Karpas-422 (cell line): Measurements from ENCODE around the gene EEF1AKMT3. TPM values are rescaled to one million over a fixed set of nuclear protein-coding genes. Genes with fewer than 3 reads are reported as not detected.
A peak's percentile ranks its signal among the peaks of the same experiment; 100 is the strongest.
"Not testable (repeated sequence)": the region's sequence is repeated elsewhere in the genome, so short reads cannot be mapped to it uniquely, and the experiment has no call there.

Source experiments
- DNase-seq: peaks from one replicate; pipeline ENCODE4 v3.0.0-alpha.2; 2015
- H2AFZ ChIP-seq: fragments of 200-600 bp; sonication (generic); 2 replicates; pipeline ENCODE4 v1.6.1; 2014; ENCODE audit warnings: antibody characterized with exemption, low read length, mixed read lengths
- H3K27ac ChIP-seq: fragments of 200-600 bp; sonication (generic); 2 replicates; pipeline ENCODE4 v1.5.1; 2014; ENCODE audit warnings: mild to moderate bottlenecking, low read length, moderate library complexity
- H3K27me3 ChIP-seq: fragments of 200-600 bp; sonication (generic); 2 replicates; pipeline ENCODE4 v1.6.1; 2014; ENCODE audit warnings: low read length, mixed read lengths
- H3K36me3 ChIP-seq: fragments of 200-600 bp; sonication (generic); 2 replicates; pipeline ENCODE4 v1.6.1; 2014; ENCODE audit warnings: low read length, mixed read lengths; ENCODE audit not compliant: insufficient read depth
- H3K4me1 ChIP-seq: fragments of 200-600 bp; sonication (generic); 2 replicates; pipeline ENCODE4 v1.6.1; 2014; ENCODE audit warnings: mild to moderate bottlenecking, low read length, mixed read lengths
- H3K4me2 ChIP-seq: fragments of 200-600 bp; sonication (generic); 2 replicates; pipeline ENCODE4 v1.6.1; 2014; ENCODE audit warnings: low read length, low read depth, mild to moderate bottlenecking; ENCODE audit not compliant: poor library complexity, severe bottlenecking
- H3K4me3 ChIP-seq: fragments of 200-600 bp; sonication (generic); 2 replicates; pipeline ENCODE4 v1.5.1; 2014; ENCODE audit warnings: mild to moderate bottlenecking, antibody characterized with exemption, low read length, mixed read lengths
- H3K79me2 ChIP-seq: fragments of 200-600 bp; sonication (generic); 2 replicates; pipeline ENCODE4 v1.6.1; 2014; ENCODE audit warnings: mild to moderate bottlenecking, low read length, mixed read lengths
- H3K9ac ChIP-seq: fragments of 200-600 bp; sonication (generic); 2 replicates; pipeline ENCODE4 v1.6.0; 2014; ENCODE audit warnings: low read length
- H3K9me2 ChIP-seq: fragments of 200-600 bp; sonication (generic), shearing (Covaris generic); replicated peaks from 2 replicates; pipeline ENCODE4 v1.6.0; 2014; ENCODE audit warnings: mild to moderate bottlenecking, low read length, moderate library complexity; ENCODE audit not compliant: insufficient read depth
- H3K9me3 ChIP-seq: fragments of 300-700, 200-600 bp; sonication (generic); 2 replicates; pipeline ENCODE4 v1.6.1; 2014; ENCODE audit warnings: low read length, mixed read lengths
- H4K20me1 ChIP-seq: fragments of 200-600 bp; sonication (generic); 2 replicates; pipeline ENCODE4 v1.6.1; 2014; ENCODE audit warnings: mild to moderate bottlenecking, antibody characterized with exemption, low read length, low read depth; ENCODE audit not compliant: insufficient read depth
- total RNA-seq: library from RNA; depleted of rRNA; stranded (reverse); fragments of >200 nt; shearing (Covaris generic); gene quantifications from 2 replicates; pipeline ENCODE4 v1.2.3, GENCODE V29; 2014; ENCODE audit warnings: low replicate concordance

Gene EEF1AKMT3
- total RNA-seq, 1 experiment from 2014 or later, result 5.5 TPM

GRCh38 chr12:57813971-57814772 is 41.8 kb downstream of the EEF1AKMT3 start:
- Histone ChIP-seq H3K4me2 (no peak overlapping the region), H3K27ac (no peak overlapping the region), H3K79me2 (no peaks in the 10 kb centered on the region), H3K4me3 (no peak overlapping the region), H3K9me2 (no peaks in the 10 kb centered on the region), H4K20me1 (no peaks in the 10 kb centered on the region), H3K27me3 (no peaks in the 10 kb centered on the region), H3K4me1 (peaks cover 6% of the 10 kb centered on the region), H3K36me3 (no peaks in the 10 kb centered on the region), H2AFZ (no peak overlapping the region), H3K9ac (no peak overlapping the region), H3K9me3 (no peaks in the 10 kb centered on the region)
- no peak for DNase-seq

DNA sequence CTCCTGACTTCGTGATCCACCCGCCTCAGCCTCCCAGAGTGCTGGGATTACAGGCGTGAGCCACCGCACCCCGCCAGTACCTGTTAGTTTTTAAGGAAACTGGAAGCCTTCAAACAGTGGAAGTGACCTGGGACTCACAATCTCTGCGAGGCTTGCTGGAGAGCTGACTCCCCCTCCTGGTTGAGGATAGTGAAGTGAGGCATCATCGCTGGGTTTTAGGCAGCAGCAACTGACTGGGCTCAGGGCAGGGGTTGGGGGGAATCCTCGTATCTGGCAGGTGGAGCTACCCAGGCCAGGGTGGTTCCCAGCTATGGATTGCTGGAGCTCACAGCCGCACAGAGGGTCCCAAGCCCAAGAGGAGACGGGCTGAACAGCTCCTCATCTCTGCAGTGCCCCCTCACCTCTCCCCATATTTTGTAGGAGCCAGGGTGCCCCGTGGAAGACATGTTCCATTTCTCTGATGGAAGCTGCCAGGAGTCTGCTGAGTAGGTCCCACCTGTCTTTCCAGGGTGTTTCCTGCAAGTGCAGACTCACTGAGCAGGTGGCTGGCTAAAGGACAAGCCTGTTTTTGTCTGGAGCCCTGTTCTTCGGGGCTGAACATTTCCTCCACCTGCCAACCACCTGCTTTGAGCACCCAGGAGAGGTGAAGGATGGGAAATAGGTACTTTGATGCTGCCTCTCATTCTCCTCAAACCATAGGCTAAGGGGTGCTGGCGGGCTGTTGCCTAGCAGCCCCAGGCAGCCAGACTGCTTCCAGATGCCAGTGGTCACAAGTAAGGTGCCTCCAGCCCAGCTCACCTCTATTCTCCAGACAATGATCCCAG is 43.0 kb downstream of the EEF1AKMT3 start:
- H3K4me1 ChIP-seq, result peaks cover 6% of the 10 kb centered on the region
- no peak overlapping the region for H3K4me3 ChIP-seq
- H3K9me2 ChIP-seq, result no peaks in the 10 kb centered on the region
- H4K20me1 ChIP-seq, result no peaks in the 10 kb centered on the region
- H3K27me3 ChIP-seq, result no peaks in the 10 kb centered on the region
- H3K36me3 ChIP-seq, result no peaks in the 10 kb centered on the region
- no peak overlapping the region for H3K9ac ChIP-seq
- no peak overlapping the region for H2AFZ ChIP-seq
- H3K4me2 ChIP-seq, result no peak overlapping the region
- no peak overlapping the region for H3K27ac ChIP-seq
- no peaks in the 10 kb centered on the region for H3K9me3 ChIP-seq
- no peaks in the 10 kb centered on the region for H3K79me2 ChIP-seq
- peak; percentile 48 for DNase-seq

DNA sequence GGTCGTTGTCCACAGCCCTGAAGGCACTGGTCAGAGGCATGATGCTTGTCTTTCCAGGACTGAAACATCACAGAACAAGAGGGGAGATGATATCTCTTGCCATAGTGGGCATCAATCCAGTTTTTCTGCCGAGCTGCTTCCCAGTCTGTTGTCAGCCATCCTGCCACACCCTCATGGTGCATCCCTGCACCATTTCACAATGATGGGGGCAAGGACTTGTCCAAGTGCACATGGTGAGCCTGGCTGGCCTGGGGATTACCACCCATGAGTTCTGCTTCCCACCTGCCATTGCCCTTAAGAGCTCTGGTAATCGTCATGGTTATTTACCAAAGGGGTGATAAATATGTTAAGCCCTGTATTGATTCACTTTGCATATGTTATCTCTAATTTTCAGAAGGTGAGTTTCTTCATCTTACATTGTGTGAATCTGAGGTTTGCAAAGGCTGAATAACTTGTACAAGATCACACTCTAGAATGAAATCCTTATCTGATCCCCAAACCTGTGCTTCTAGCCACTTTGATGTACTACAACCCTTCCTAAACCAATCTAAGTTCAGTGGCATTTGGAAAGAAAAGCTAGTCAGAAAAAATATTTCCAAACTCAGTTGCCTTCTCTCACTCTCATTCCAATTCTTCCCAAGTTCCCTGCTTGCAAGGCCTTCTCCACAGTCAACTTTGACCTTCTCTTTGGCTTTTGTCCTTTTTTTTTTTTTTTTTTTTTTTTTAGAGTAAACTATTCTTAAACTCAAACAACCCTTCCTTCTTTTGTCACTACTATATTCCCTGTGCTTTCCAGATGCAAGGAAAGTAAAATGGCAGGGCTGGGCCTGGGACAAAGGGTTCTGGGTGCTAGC is 43.8 kb downstream of the EEF1AKMT3 start:
- no peaks in the 10 kb centered on the region for H4K20me1 ChIP-seq

DNA sequence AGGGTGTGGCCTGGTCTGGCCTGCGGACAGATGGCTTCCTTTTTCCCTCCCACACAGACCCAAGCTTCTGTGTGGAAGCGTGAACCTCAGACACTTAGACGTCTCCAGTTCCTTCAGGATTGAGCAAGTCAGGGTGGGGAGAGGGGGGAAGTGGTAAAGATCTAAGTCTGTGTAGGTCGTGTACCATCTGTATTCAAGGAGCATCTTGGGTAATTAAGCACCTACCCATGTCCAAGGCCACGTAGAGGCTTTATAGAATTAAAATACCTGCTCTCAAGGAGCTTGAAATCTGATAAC is 44.4 kb downstream of the EEF1AKMT3 start:
- Histone ChIP-seq H3K79me2 (no peaks in the 10 kb centered on the region), H4K20me1 (no peaks in the 10 kb centered on the region), H2AFZ (no peak overlapping the region), H3K4me3 (no peak overlapping the region), H3K9me2 (no peaks in the 10 kb centered on the region), H3K9me3 (no peaks in the 10 kb centered on the region), H3K4me1 (peaks cover 6% of the 10 kb centered on the region), H3K36me3 (no peaks in the 10 kb centered on the region), H3K9ac (no peak overlapping the region), H3K27me3 (no peaks in the 10 kb centered on the region), H3K4me2 (no peak overlapping the region), H3K27ac (no peak overlapping the region)
- no peak for DNase-seq

More for the DNA sequence above, 43.8 kb downstream of the EEF1AKMT3 start:
- no peaks in the 10 kb centered on the region for H3K9me2 ChIP-seq
- no peak overlapping the region for H3K4me2 ChIP-seq
- H3K36me3 ChIP-seq, result no peaks in the 10 kb centered on the region
- H3K27me3 ChIP-seq, result no peaks in the 10 kb centered on the region
- peaks cover 6% of the 10 kb centered on the region for H3K4me1 ChIP-seq
- no peak overlapping the region for H2AFZ ChIP-seq
- no peaks in the 10 kb centered on the region for H3K9me3 ChIP-seq
- no peak overlapping the region for H3K4me3 ChIP-seq
- no peak overlapping the region for H3K27ac ChIP-seq
- no peak for DNase-seq
- no peaks in the 10 kb centered on the region for H3K79me2 ChIP-seq
- no peak overlapping the region for H3K9ac ChIP-seq

GRCh38 chr12:57817261-57817989 is 45.0 kb downstream of the EEF1AKMT3 start:
- no peaks in the 10 kb centered on the region for H3K9me2 ChIP-seq
- H3K4me1 ChIP-seq, result peaks cover 6% of the 10 kb centered on the region
- no peak overlapping the region for H3K27ac ChIP-seq
- H3K9me3 ChIP-seq, result no peaks in the 10 kb centered on the region
- no peaks in the 10 kb centered on the region for H3K27me3 ChIP-seq
- no peak for DNase-seq
- H3K4me2 ChIP-seq, result no peak overlapping the region
- H3K4me3 ChIP-seq, result no peak overlapping the region
- H3K79me2 ChIP-seq, result no peaks in the 10 kb centered on the region
- H4K20me1 ChIP-seq, result no peaks in the 10 kb centered on the region
- H3K36me3 ChIP-seq, result no peaks in the 10 kb centered on the region
- no peak overlapping the region for H2AFZ ChIP-seq
- H3K9ac ChIP-seq, result no peak overlapping the region

DNA sequence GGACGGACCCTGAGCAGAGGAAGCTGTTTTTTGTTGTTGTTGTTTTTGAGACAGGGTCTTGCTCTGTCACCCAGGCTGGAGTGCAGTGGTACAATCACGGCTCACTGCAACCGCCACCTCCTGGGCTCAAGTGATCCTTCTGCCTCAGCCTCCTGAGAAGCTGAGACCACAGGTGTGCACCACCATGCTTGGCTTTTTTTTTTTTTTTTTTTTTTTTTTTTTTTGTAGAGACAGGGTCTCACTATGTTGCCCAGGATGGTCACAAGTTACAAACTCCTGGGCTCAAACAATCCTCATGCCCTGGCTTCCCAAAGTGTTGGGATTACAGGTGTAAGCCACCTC is 45.5 kb downstream of the EEF1AKMT3 start:
- not testable (repeated sequence) for H4K20me1 ChIP-seq

DNA sequence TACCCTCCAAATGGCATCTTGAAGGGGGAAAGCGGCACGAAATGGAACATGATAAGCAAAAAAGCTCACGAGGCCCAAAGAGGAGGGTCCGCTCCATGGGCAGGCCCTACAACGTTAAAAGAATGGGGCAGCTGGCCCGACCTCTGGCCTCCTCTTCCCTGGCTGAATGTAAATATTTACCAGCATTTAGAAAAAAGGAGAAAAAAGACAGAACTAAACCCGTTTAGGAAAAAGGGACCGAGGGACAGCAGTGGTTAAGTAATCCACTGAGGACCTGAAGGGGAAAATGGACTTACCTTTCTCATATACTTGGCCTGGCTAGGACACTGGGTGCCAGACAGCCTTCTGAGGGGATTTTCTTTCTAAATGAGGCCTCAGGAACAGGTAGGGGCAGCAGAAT is 47.7 kb downstream of the EEF1AKMT3 start:
- H3K9me2 ChIP-seq, H3K27me3 ChIP-seq, H4K20me1 ChIP-seq, H3K4me2 ChIP-seq, H3K4me3 ChIP-seq, H3K27ac ChIP-seq, H3K79me2 ChIP-seq, DNase-seq, H2AFZ ChIP-seq, H3K9me3 ChIP-seq, H3K9ac ChIP-seq, H3K4me1 ChIP-seq, H3K36me3 ChIP-seq: not testable (repeated sequence)

More for the DNA sequence above, 45.5 kb downstream of the EEF1AKMT3 start:
- not testable (repeated sequence) for H3K4me3 ChIP-seq, H3K27ac ChIP-seq, H3K79me2 ChIP-seq, H3K4me1 ChIP-seq, DNase-seq, H3K9me3 ChIP-seq, H3K9me2 ChIP-seq, H2AFZ ChIP-seq, H3K4me2 ChIP-seq, H3K27me3 ChIP-seq, H3K9ac ChIP-seq, H3K36me3 ChIP-seq
